GM12878 (cell line): ENCODE data around the gene SCN3B. TPM values are rescaled to one million over a fixed set of nuclear protein-coding genes. Genes with fewer than 3 reads are reported as not detected.

Experiments
- ATAC-seq: fragments of 200-7000 bp; cut with Tn5 transposase; 3 replicates; pipeline ENCODE4 v1.9.1; 2020; ENCODE audit warnings: mild to moderate bottlenecking, moderate library complexity
- BruUV-seq: library from RNA; stranded (reverse); fragments of 400-500 nt; replicated peaks from 2 replicates; lab custom pipeline; 2021; lab: Mats Ljungman, UMichigan
- CTCF ChIA-PET: fragments of 300-600 bp; sonication (Branson Sonifier 250); formaldehyde crosslinking; extraction: SDS; loops from one replicate; lab custom pipeline; 2021; ENCODE audit warnings: inconsistent platforms; lab: Yijun Ruan, JAX
- POLR2A ChIA-PET: fragments of 350-600 bp; formaldehyde crosslinking; extraction: SDS; loops from one replicate; lab custom pipeline; 2021; ENCODE audit warnings: inconsistent platforms; lab: Charles Lee
- RAD21 ChIA-PET: fragments of 300-600 bp; sonication (Branson Sonifier 250); formaldehyde crosslinking; loops from one replicate; lab custom pipeline; 2023; ENCODE audit warnings: antibody characterized with exemption; ENCODE audit not compliant: unreplicated experiment; lab: Charles Lee
- SMC1A ChIA-PET: fragments of 300-600 bp; sonication (Branson Sonifier 250); formaldehyde crosslinking; loops from one replicate; lab custom pipeline; 2023; ENCODE audit not compliant: unreplicated experiment, uncharacterized antibody; lab: Charles Lee
- DNase-seq: peaks from one replicate; pipeline ENCODE4 v3.0.0-alpha.2; 2011; ENCODE audit warnings: low read depth, low spot score
- FAIRE-seq: peaks from 3 replicates; lab custom pipeline; 2011; peaks lifted over from hg19 to GRCh38; lab: Jason Lieb, UNC
- H2AFZ ChIP-seq: 2 replicates; pipeline ENCODE4 v1.6.0; 2011; ENCODE audit warnings: low read depth, low read length, control low read depth; ENCODE audit not compliant: control insufficient read depth
- H3K27ac ChIP-seq: 2 replicates; pipeline ENCODE4 v1.5.1; 2011; ENCODE audit warnings: control low read depth; ENCODE audit not compliant: control insufficient read depth, insufficient read depth
- H3K27me3 ChIP-seq, 2 experiments: replicated peaks in 1 of 2; 2 replicates each; pipeline versions ENCODE4 v1.6.0 to v1.6.1; 2011; ENCODE audit warnings: low read length in 1 of 2; ENCODE audit not compliant: control insufficient read depth in 2 of 2, insufficient read depth in 2 of 2
- H3K36me3 ChIP-seq, 2 experiments: 2 replicates each; pipeline ENCODE4 v1.5.1; 2011; ENCODE audit warnings: low read length in 1 of 2; ENCODE audit not compliant: control insufficient read depth in 2 of 2, insufficient read depth in 2 of 2
- H3K4me1 ChIP-seq: 2 replicates; pipeline ENCODE4 v1.6.1; 2011; ENCODE audit warnings: mild to moderate bottlenecking, low read length, moderate library complexity, mixed read lengths; ENCODE audit not compliant: control insufficient read depth, insufficient read depth
- H3K4me2 ChIP-seq: 2 replicates; pipeline ENCODE4 v1.6.0; 2011; ENCODE audit warnings: control low read depth; ENCODE audit not compliant: control insufficient read depth, insufficient read depth
- H3K4me3 ChIP-seq: fragments of 200-600 bp; sonication (generic); 2 replicates; pipeline ENCODE4 v1.5.1; 2016
- H3K79me2 ChIP-seq: 2 replicates; pipeline ENCODE4 v1.6.0; 2011; ENCODE audit warnings: low read length; ENCODE audit not compliant: control insufficient read depth, insufficient read depth
- H3K9ac ChIP-seq: 2 replicates; pipeline ENCODE4 v1.8.0; 2011; ENCODE audit warnings: low read length, control low read depth, mixed read lengths; ENCODE audit not compliant: control insufficient read depth, insufficient read depth
- H3K9me3 ChIP-seq: replicated peaks from 3 replicates; pipeline ENCODE4 v1.5.1; 2011; ENCODE audit warnings: mild to moderate bottlenecking, low read length; ENCODE audit not compliant: control insufficient read depth, insufficient read depth
- H4K20me1 ChIP-seq: 2 replicates; pipeline ENCODE4 v1.6.0; 2011; ENCODE audit not compliant: control insufficient read depth, insufficient read depth
- BCL11A ChIP-seq: IDR thresholded peaks from 2 replicates; pipeline ENCODE4 v1.6.1; 2011; ENCODE audit warnings: low read depth, low read length
- EGR1 ChIP-seq, 2 experiments: IDR thresholded peaks; 1 replicate in 1 of 2; 2 replicates in 1 of 2; pipeline ENCODE4 v1.6.1; 2011 to 2012; ENCODE audit warnings: low read depth in 2 of 2, low read length in 2 of 2, borderline replicate concordance in 1 of 2, mild to moderate bottlenecking in 1 of 2, moderate library complexity in 1 of 2
- LARP7 ChIP-seq: fragments of 450-650 bp; IDR thresholded peaks from 2 replicates; pipeline ENCODE4 v1.6.1; 2017; ENCODE audit warnings: mild to moderate bottlenecking
- RFX5 ChIP-seq: IDR thresholded peaks from 2 replicates; pipeline ENCODE4 v1.6.1; 2011; ENCODE audit warnings: low read depth, low read length, improper control_type of control experiment
- SUZ12 ChIP-seq: fragments of 200-600 bp; sonication (generic); IDR thresholded peaks from one replicate; pipeline ENCODE4 v1.6.1; 2018; ENCODE audit warnings: antibody characterized with exemption, mild to moderate bottlenecking; ENCODE audit not compliant: unreplicated experiment
- TAF1 ChIP-seq: IDR thresholded peaks from 2 replicates; pipeline ENCODE4 v1.6.1; 2011; ENCODE audit warnings: mild to moderate bottlenecking, low read depth, low read length, borderline replicate concordance
- WGBS: methylation state at CpG from one replicate; pipeline ENCODE4 v1.1.6; 2016; ENCODE audit warnings: low lambda C conversion rate; ENCODE audit not compliant: insufficient replicate concordance, insufficient coverage; ENCODE audit errors: missing lambda C conversion rate; 5-methylcytosine and 5-hydroxymethylcytosine counted together
- in situ Hi-C: fragments of 300-500 bp; cut with MboI; formaldehyde crosslinking; loops from 9 replicates; pipeline ENCODE4 v1.14.3; 2018; ENCODE audit warnings: mixed read lengths
- intact Hi-C: fragments of 100-400 bp; cut with micrococcal nuclease; formaldehyde crosslinking; loops from one replicate; pipeline ENCODE4 v1.14.2; 2022; ENCODE audit not compliant: unreplicated experiment
- polyA plus RNA-seq, 11 experiments: library from polyadenylated mRNA; depleted of rRNA in 4 of 11; unstranded in 6 of 11; stranded (reverse) in 5 of 11; fragments of >200 nt; fragmentation: Nextera tagmentation in 4 of 11; fragmentation: Illumina TruSeq in 1 of 11; extraction: Ambion mirVana in 4 of 11; extraction: Trizol in 1 of 11; gene quantifications; 1 replicate in 1 of 11; 2 replicates in 10 of 11; pipeline versions ENCODE4 v1.2.1 to v1.2.3, GENCODE V29; 2011 to 2016; ENCODE audit warnings: inconsistent platforms in 2 of 11, missing spikeins in 2 of 11, low read depth in 1 of 11
- total RNA-seq, 4 experiments: library from RNA; depleted of rRNA in 3 of 4; stranded (reverse); fragments of >200 nt in 3 of 4; fragmentation: Illumina TruSeq in 1 of 4; extraction: Trizol in 1 of 4; gene quantifications; 2 replicates each; pipeline versions ENCODE4 v1.2.1 to v1.2.3, GENCODE V29; 2013 to 2021
- TF ChIP-seq, protein P1 (sequence below): fragments of 450-650 bp; IDR thresholded peaks from 2 replicates; pipeline ENCODE4 v1.6.1; 2017; ENCODE audit warnings: mild to moderate bottlenecking, moderate library complexity
- TF ChIP-seq, protein P2 (sequence below): fragments of 450-650 bp; IDR thresholded peaks from 2 replicates; pipeline ENCODE4 v1.6.1; 2018; ENCODE audit warnings: borderline replicate concordance, mild to moderate bottlenecking; ENCODE audit not compliant: partially characterized antibody
- TF ChIP-seq, protein P3 (sequence below): fragments of 450-650 bp; IDR thresholded peaks from 2 replicates; pipeline ENCODE4 v1.6.1; 2017; ENCODE audit warnings: low read depth, mild to moderate bottlenecking, moderate library complexity
- TF ChIP-seq, protein P4 (sequence below): fragments of 450-650 bp; IDR thresholded peaks from 2 replicates; pipeline ENCODE4 v1.6.1; 2016; ENCODE audit warnings: mild to moderate bottlenecking
- TF ChIP-seq, protein P5 (sequence below): IDR thresholded peaks from 2 replicates; pipeline ENCODE4 v1.6.1; 2012; ENCODE audit warnings: low read depth, low read length, improper control_type of control experiment

The SCN3B gene
- total and polyA plus RNA-seq, 10 of the 15 experiments (the other 5 are each of a cell fraction or from before 2014, with no cell fraction given): 0.01 to 0.12 (median 0.09) TPM; not detected in 7

DNA sequence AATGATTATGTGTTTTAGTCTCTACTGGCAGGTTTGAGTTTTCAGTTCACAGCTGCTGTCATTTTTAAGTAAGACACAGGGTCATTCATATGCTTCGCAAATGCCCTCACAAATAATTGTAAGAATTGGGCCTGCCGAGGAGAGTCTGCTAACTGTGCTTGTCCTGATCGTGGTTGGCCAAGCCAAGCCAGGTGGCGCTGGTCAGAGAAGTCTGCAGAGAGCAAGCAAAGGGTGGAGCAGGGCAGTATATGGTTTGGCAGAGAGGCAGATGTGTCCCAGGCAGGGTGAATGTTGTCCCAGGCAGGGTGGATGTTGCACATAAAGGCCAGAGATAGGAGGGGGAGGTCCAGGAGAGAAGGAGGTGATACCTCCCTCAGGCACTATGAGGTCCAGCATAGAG lies 52.7 kb downstream of the SCN3B start:
- H3K4me2 ChIP-seq: no peak overlapping the region
- FAIRE-seq (no peak), ATAC-seq (no peak), DNase-seq (no peak)
- CTCF ChIA-PET: interaction anchor here (0.6 kb wide), 1 partner anchor 680 kb away, joined by 3 read pairs; no protein-coding TSS in a partner anchor
- no peak overlapping the region for H3K4me3 ChIP-seq
- no peaks in the 10 kb centered on the region for H3K4me1 ChIP-seq
- H2AFZ ChIP-seq: no peak overlapping the region
- BruUV-seq: no TSS peak
- H3K27ac ChIP-seq: no peak overlapping the region
- peaks cover 0 to 8% of the 10 kb centered on the region in 2 experiments; a peak in 3 of 4 replicates for H3K36me3 ChIP-seq
- H3K27me3 ChIP-seq: no peaks in the 10 kb centered on the region
- no peaks in the 10 kb centered on the region for H4K20me1 ChIP-seq
- no peaks in the 10 kb centered on the region for H3K79me2 ChIP-seq
- no peak overlapping the region for H3K9ac ChIP-seq
- intact Hi-C loops (no loop called here), in situ Hi-C loops (no loop called here)
- SMC1A ChIA-PET: no interaction called here
- RAD21 ChIA-PET: interaction anchor here (1.1 kb wide), 1 partner anchor 193 kb away, joined by 3 read pairs; no protein-coding TSS in a partner anchor
- H3K9me3 ChIP-seq: no peaks in the 10 kb centered on the region
- WGBS: 27% methylated on average over 4 of the region's 4 CpGs
- POLR2A ChIA-PET: no interaction called here
- TF ChIP-seq, protein P1, sequence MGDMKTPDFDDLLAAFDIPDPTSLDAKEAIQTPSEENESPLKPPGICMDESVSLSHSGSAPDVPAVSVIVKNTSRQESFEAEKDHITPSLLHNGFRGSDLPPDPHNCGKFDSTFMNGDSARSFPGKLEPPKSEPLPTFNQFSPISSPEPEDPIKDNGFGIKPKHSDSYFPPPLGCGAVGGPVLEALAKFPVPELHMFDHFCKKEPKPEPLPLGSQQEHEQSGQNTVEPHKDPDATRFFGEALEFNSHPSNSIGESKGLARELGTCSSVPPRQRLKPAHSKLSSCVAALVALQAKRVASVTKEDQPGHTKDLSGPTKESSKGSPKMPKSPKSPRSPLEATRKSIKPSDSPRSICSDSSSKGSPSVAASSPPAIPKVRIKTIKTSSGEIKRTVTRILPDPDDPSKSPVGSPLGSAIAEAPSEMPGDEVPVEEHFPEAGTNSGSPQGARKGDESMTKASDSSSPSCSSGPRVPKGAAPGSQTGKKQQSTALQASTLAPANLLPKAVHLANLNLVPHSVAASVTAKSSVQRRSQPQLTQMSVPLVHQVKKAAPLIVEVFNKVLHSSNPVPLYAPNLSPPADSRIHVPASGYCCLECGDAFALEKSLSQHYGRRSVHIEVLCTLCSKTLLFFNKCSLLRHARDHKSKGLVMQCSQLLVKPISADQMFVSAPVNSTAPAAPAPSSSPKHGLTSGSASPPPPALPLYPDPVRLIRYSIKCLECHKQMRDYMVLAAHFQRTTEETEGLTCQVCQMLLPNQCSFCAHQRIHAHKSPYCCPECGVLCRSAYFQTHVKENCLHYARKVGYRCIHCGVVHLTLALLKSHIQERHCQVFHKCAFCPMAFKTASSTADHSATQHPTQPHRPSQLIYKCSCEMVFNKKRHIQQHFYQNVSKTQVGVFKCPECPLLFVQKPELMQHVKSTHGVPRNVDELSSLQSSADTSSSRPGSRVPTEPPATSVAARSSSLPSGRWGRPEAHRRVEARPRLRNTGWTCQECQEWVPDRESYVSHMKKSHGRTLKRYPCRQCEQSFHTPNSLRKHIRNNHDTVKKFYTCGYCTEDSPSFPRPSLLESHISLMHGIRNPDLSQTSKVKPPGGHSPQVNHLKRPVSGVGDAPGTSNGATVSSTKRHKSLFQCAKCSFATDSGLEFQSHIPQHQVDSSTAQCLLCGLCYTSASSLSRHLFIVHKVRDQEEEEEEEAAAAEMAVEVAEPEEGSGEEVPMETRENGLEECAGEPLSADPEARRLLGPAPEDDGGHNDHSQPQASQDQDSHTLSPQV: no peak
- no peak for TF ChIP-seq LARP7
- TF ChIP-seq EGR1 (IDR thresholded peaks at IDR 0.05; ENCODE audit: borderline replicate concordance in 1 of 2, low read depth in 2 of 2, low read length in 2 of 2): no peak
- TF ChIP-seq, protein P2, sequence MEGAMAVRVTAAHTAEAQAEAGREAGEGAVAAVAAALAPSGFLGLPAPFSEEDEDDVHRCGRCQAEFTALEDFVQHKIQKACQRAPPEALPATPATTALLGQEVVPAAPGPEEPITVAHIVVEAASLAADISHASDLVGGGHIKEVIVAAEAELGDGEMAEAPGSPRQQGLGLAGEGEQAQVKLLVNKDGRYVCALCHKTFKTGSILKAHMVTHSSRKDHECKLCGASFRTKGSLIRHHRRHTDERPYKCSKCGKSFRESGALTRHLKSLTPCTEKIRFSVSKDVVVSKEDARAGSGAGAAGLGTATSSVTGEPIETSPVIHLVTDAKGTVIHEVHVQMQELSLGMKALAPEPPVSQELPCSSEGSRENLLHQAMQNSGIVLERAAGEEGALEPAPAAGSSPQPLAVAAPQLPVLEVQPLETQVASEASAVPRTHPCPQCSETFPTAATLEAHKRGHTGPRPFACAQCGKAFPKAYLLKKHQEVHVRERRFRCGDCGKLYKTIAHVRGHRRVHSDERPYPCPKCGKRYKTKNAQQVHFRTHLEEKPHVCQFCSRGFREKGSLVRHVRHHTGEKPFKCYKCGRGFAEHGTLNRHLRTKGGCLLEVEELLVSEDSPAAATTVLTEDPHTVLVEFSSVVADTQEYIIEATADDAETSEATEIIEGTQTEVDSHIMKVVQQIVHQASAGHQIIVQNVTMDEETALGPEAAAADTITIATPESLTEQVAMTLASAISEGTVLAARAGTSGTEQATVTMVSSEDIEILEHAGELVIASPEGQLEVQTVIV: no peak
- no peak for TF ChIP-seq RFX5
- TF ChIP-seq, protein P3, sequence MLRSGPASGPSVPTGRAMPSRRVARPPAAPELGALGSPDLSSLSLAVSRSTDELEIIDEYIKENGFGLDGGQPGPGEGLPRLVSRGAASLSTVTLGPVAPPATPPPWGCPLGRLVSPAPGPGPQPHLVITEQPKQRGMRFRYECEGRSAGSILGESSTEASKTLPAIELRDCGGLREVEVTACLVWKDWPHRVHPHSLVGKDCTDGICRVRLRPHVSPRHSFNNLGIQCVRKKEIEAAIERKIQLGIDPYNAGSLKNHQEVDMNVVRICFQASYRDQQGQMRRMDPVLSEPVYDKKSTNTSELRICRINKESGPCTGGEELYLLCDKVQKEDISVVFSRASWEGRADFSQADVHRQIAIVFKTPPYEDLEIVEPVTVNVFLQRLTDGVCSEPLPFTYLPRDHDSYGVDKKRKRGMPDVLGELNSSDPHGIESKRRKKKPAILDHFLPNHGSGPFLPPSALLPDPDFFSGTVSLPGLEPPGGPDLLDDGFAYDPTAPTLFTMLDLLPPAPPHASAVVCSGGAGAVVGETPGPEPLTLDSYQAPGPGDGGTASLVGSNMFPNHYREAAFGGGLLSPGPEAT: no peak
- TF ChIP-seq, protein P4, sequence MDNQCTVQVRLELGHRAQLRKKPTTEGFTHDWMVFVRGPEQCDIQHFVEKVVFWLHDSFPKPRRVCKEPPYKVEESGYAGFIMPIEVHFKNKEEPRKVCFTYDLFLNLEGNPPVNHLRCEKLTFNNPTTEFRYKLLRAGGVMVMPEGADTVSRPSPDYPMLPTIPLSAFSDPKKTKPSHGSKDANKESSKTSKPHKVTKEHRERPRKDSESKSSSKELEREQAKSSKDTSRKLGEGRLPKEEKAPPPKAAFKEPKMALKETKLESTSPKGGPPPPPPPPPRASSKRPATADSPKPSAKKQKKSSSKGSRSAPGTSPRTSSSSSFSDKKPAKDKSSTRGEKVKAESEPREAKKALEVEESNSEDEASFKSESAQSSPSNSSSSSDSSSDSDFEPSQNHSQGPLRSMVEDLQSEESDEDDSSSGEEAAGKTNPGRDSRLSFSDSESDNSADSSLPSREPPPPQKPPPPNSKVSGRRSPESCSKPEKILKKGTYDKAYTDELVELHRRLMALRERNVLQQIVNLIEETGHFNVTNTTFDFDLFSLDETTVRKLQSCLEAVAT: no peak
- TF ChIP-seq, protein P5, sequence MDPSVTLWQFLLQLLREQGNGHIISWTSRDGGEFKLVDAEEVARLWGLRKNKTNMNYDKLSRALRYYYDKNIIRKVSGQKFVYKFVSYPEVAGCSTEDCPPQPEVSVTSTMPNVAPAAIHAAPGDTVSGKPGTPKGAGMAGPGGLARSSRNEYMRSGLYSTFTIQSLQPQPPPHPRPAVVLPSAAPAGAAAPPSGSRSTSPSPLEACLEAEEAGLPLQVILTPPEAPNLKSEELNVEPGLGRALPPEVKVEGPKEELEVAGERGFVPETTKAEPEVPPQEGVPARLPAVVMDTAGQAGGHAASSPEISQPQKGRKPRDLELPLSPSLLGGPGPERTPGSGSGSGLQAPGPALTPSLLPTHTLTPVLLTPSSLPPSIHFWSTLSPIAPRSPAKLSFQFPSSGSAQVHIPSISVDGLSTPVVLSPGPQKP: no peak
- no peak for TF ChIP-seq BCL11A
- no peak for TF ChIP-seq SUZ12
- TF ChIP-seq TAF1: no peak
